ENCODE measurements around the gene SPX.

DNA sequence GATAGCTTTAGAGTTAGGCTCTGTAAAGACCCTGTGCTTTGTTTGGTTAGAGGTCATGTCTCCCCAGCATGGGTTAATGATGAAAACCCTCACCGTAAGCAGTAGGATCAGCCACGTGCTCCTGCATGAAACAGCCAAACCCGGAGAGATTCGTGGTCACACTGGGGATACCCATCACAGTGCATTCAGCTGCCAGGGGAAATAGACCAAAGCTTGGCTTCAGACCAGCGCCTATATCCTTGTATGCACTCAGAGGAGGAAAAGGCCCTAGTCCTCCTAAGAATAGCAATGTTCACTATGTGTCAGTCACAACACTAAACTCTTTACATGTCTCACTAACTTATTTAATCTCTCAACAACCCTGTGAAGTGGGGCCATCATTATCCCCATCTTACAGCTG lies 16.3 kb downstream of the SPX start:
- TF ChIP-seq, protein P1, sequence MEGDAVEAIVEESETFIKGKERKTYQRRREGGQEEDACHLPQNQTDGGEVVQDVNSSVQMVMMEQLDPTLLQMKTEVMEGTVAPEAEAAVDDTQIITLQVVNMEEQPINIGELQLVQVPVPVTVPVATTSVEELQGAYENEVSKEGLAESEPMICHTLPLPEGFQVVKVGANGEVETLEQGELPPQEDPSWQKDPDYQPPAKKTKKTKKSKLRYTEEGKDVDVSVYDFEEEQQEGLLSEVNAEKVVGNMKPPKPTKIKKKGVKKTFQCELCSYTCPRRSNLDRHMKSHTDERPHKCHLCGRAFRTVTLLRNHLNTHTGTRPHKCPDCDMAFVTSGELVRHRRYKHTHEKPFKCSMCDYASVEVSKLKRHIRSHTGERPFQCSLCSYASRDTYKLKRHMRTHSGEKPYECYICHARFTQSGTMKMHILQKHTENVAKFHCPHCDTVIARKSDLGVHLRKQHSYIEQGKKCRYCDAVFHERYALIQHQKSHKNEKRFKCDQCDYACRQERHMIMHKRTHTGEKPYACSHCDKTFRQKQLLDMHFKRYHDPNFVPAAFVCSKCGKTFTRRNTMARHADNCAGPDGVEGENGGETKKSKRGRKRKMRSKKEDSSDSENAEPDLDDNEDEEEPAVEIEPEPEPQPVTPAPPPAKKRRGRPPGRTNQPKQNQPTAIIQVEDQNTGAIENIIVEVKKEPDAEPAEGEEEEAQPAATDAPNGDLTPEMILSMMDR (IDR thresholded peaks at IDR 0.05; ENCODE audit: low read length): no peak
- TF ChIP-seq EZH2 (optimal IDR thresholded peaks at IDR 0.05; ENCODE audit: low read depth, low read length) (no peak), EZH2phosphoT487 (IDR thresholded peaks at IDR 0.05; ENCODE audit: low read length) (no peak)
